Esophagus squamous epithelium (tissue), 5 donors: ENCODE measurements around the gene SKIDA1. TPM values are rescaled to one million over a fixed set of nuclear protein-coding genes. Genes with fewer than 3 reads are reported as not detected.
A peak's percentile ranks its signal among the peaks of the same experiment; 100 is the strongest.

Source experiments
- DNase-seq: peaks from one replicate; lab custom pipeline; 2025; lab: John Stamatoyannopoulos, UW
- H3K27ac ChIP-seq, 4 donors: fragments of 200-600 bp; sonication (generic); one replicate each; pipeline ENCODE4 v1.5.1; 2016 to 2019; ENCODE audit warnings: mild to moderate bottlenecking in 1 of 4
- H3K27me3 ChIP-seq, 4 donors: fragments of 200-600 bp; sonication (generic); 1 replicate in 3 of 4; 2 replicates in 1 of 4; pipeline versions ENCODE4 v1.5.1 to v1.6.0; 2017 to 2021; ENCODE audit warnings: antibody characterized with exemption in 1 of 4
- H3K36me3 ChIP-seq, 3 donors: fragments of 200-600 bp; sonication (generic); one replicate each; pipeline ENCODE4 v1.5.1; 2016 to 2019
- H3K4me1 ChIP-seq, 3 donors: fragments of 200-600 bp; sonication (generic); one replicate each; pipeline ENCODE4 v1.5.1; 2017 to 2019
- H3K4me3 ChIP-seq, 4 donors: fragments of 200-600 bp; sonication (generic); 1 replicate in 3 of 4; 2 replicates in 1 of 4; pipeline ENCODE4 v1.5.1; 2016 to 2019; ENCODE audit warnings: mild to moderate bottlenecking in 2 of 4, moderate library complexity in 1 of 4
- H3K9me3 ChIP-seq, 3 donors: fragments of 200-600 bp; sonication (generic); one replicate each; pipeline ENCODE4 v1.5.1; 2016 to 2019
- CTCF ChIP-seq, 6 experiments: fragments of 450-650 bp in 4 of 6; fragments of 200-600 bp in 2 of 6; sonication (generic) in 2 of 6; IDR thresholded peaks; one replicate each; pipeline ENCODE4 v1.5.1; 2016 to 2019; ENCODE audit warnings: antibody characterized with exemption in 6 of 6, mild to moderate bottlenecking in 4 of 6, moderate library complexity in 4 of 6
- POLR2A ChIP-seq, 4 donors: fragments of 450-650 bp; IDR thresholded peaks; one replicate each; pipeline ENCODE4 v1.6.1; 2017; ENCODE audit warnings: antibody characterized with exemption in 4 of 4, mild to moderate bottlenecking in 4 of 4, moderate library complexity in 3 of 4
- WGBS, 2 donors: methylation state at CpG; one replicate each; pipeline ENCODE4 v1.1.5; 2018; 5-methylcytosine and 5-hydroxymethylcytosine counted together
- intact Hi-C: fragments of 100-400 bp; cut with DNase I; formaldehyde crosslinking; loops from one replicate; pipeline ENCODE4 v1.15.0; 2022
- total RNA-seq, 4 donors: library from RNA; depleted of rRNA; stranded (reverse); fragments of >200 nt; gene quantifications; one replicate each; pipeline ENCODE4 v1.1.0, GENCODE V29; 2016
- donor health status: DM: yes; HTN: yes; CAD: no.

The SKIDA1 gene
- total RNA-seq, 4 donors from 2014 or later: 0.53 to 0.57 (median 0.57) TPM; not detected in 1

- WGBS, 2 donors: 0% methylated on average over 7 to 36 of the region's 56 CpGs
Measured at GRCh38 chr10:21526188-21526859, 842 bp upstream of the SKIDA1 start.

GRCh38 chr10:21524526-21525366, 736 bp downstream of the SKIDA1 start:
- H3K4me3 ChIP-seq: peak overlapping the region; percentile 64 to 85 (median 80)
- WGBS, 2 donors: 9 to 14% methylated on average over 23 of the region's 23 CpGs
- no peaks in the 10 kb centered on the region for H3K36me3 ChIP-seq
- no peak for TF ChIP-seq POLR2A (IDR thresholded peaks at IDR 0.05)
- TF ChIP-seq CTCF (IDR thresholded peaks at IDR 0.05): no peak
- no peaks in the 10 kb centered on the region for H3K27me3 ChIP-seq
- H3K27ac ChIP-seq: peak overlapping the region; percentile 97 to 100 (median 100)
- DNase-seq: no peak
- intact Hi-C loops: no loop called here
- H3K9me3 ChIP-seq: no peaks in the 10 kb centered on the region
- H3K4me1 ChIP-seq: peaks cover 9 to 73% (median 10%) of the 10 kb centered on the region in 3 donors

More at GRCh38 chr10:21526188-21526859, 842 bp upstream of the SKIDA1 start:
- Histone ChIP-seq H3K27ac (peak overlapping the region; percentile 97 to 100 (median 100)), H3K4me3 (peak overlapping the region; percentile 64 to 85 (median 80)), H3K4me1 (peaks cover 5 to 73% (median 11%) of the 10 kb centered on the region in 3 donors), H3K9me3 (no peaks in the 10 kb centered on the region), H3K27me3 (no peaks in the 10 kb centered on the region), H3K36me3 (no peaks in the 10 kb centered on the region)
- intact Hi-C loops: no loop called here
- no peak for TF ChIP-seq CTCF (IDR thresholded peaks at IDR 0.05)
- TF ChIP-seq POLR2A (IDR thresholded peaks at IDR 0.05): peak in 2 of 4 donors; percentile 23 to 31
- no peak for DNase-seq

GRCh38 chr10:21524131-21524525, 1.4 kb downstream of the SKIDA1 start:
- Histone ChIP-seq H3K4me3 (peak overlapping the region; percentile 64 to 85 (median 80)), H3K4me1 (peaks cover 9 to 73% (median 10%) of the 10 kb centered on the region in 3 donors), H3K36me3 (no peaks in the 10 kb centered on the region), H3K27ac (peak overlapping the region; percentile 97 to 100 (median 100)), H3K9me3 (no peaks in the 10 kb centered on the region), H3K27me3 (peaks cover 0 to 5% (median 0%) of the 10 kb centered on the region in 4 donors)
- DNase-seq: no peak
- TF ChIP-seq CTCF (IDR thresholded peaks at IDR 0.05) (no peak), POLR2A (IDR thresholded peaks at IDR 0.05) (no peak)
- intact Hi-C loops: no loop called here
- 24 to 28% methylated on average over 7 of the region's 7 CpGs for WGBS, 2 donors

DNA sequence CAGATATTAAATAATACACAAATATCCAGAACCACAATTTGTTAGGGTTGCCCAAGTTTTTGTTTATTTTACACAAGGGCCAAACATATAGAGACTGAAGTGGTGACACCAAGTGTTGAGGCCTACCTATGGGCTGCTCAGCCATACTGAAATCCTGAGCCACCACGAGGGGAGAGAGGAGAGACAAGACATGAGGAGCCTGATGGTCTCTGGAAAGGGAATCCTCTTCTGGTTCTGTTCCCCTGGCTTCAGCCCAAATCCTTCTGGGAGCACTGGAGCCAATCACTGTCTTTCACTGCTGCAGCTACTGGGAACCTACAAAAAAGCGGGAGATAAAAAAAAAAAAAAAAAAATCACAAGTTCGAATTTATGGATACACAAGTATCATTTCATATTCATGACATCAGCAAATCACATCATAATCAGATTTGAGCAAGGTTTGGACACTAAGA, 1.9 kb downstream of the SKIDA1 start:
- no peak for TF ChIP-seq CTCF (IDR thresholded peaks at IDR 0.05)
- no peak for TF ChIP-seq POLR2A (IDR thresholded peaks at IDR 0.05)
- DNase-seq: no peak
- H3K27ac ChIP-seq: peak overlapping the region; percentile 19 to 100 (median 72)
- H3K9me3 ChIP-seq: no peaks in the 10 kb centered on the region
- H3K4me1 ChIP-seq: peaks cover 9 to 73% (median 10%) of the 10 kb centered on the region in 3 donors
- peaks cover 0 to 10% (median 0%) of the 10 kb centered on the region in 4 donors for H3K27me3 ChIP-seq
- H3K36me3 ChIP-seq: no peaks in the 10 kb centered on the region
- no peak overlapping the region for H3K4me3 ChIP-seq
- intact Hi-C loops: no loop called here
- 36 to 42% methylated on average over 3 of the region's 3 CpGs for WGBS, 2 donors
